NOMO-1 treated with dmso at 0.1 percent for 144 hours (cell line): ENCODE results near the gene CABP1.
A peak's percentile ranks its signal among the peaks of the same experiment; 100 is the strongest.
"Not testable (repeated sequence)": the region's sequence is repeated elsewhere in the genome, so short reads cannot be mapped to it uniquely, and the experiment has no call there.

Experiments
- DNase-seq: peaks from one replicate; lab custom pipeline; 2025; ENCODE audit not compliant: unreplicated experiment; lab: John Stamatoyannopoulos, UW

The CABP1 gene

DNA sequence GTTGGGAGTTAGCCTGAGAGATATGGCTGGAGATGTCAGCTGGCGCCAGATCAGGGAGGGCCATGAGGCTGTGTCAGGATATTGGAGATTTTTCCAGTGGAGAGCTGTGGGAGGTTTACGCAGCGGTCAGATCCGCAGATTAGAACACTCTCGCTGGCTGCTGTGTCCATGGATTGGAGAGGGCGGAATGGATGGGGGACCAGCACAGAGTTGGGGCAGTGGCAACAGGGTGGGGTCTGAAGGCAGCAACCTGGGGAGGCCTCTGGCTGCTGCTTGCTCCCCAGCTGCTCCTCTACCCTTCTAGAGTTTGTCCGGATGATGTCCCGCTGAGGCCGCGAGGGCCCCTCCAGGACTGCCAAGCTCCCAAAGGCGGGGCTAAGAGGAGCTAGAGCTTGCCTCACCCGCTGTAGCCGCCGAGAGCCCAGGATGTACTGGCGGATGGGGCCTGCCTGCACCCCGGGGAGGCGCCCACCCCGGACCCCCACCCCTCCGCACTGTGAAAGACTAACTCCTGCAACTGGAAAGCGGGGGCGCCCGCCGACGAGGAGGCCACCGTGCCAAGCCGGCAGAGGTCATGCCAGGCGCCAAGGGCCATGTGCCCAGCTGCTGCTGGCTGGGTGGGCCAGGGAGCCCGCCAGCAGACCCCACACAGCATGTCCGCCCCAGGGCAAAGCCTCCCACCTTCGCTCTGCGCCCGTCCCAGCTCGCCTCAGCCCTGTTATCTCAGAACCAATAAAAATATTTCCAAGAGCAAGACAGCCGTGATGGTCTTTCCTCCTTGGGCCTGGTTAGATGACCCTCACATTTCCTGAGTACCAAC, 26.4 kb downstream of the CABP1 start:
- no peak for DNase-seq

DNA sequence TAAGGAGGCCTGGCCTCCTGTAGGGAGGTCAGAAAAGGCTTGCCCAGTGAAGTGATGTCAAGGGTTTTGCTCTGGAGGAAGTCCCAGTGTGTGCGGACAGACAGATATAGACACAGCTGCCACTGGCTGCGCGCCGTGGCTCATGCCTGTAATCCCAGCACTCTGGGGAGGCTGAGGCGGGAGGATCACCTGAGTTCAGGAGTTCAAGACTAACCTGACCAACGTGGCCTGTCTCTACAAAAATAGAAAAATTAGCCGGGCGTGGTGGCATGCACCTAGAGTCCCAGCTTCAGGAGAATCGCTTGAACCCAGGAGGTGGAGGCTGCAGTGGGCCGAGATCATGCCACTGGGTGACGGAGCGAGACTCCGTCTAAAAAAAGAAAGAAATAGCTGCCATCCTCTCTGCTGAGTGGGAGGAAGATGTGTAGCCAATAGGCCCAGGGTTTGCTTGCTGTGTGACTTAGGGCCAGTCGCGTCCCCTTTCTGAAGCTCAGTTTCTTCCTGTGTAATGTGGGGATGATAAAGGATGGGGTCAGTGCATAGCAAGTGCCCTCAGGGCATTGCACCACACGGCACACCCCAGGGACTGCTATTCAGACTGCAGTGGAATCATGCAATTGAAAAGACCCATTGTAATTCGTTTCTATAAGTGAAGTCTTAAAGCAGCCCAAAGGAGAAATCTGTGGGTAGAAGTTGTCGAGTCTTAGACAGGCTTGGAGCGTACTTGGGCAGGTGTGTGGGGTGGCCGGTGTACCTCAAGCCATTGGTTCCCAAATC, 27.9 kb downstream of the CABP1 start:
- no peak for DNase-seq

DNA sequence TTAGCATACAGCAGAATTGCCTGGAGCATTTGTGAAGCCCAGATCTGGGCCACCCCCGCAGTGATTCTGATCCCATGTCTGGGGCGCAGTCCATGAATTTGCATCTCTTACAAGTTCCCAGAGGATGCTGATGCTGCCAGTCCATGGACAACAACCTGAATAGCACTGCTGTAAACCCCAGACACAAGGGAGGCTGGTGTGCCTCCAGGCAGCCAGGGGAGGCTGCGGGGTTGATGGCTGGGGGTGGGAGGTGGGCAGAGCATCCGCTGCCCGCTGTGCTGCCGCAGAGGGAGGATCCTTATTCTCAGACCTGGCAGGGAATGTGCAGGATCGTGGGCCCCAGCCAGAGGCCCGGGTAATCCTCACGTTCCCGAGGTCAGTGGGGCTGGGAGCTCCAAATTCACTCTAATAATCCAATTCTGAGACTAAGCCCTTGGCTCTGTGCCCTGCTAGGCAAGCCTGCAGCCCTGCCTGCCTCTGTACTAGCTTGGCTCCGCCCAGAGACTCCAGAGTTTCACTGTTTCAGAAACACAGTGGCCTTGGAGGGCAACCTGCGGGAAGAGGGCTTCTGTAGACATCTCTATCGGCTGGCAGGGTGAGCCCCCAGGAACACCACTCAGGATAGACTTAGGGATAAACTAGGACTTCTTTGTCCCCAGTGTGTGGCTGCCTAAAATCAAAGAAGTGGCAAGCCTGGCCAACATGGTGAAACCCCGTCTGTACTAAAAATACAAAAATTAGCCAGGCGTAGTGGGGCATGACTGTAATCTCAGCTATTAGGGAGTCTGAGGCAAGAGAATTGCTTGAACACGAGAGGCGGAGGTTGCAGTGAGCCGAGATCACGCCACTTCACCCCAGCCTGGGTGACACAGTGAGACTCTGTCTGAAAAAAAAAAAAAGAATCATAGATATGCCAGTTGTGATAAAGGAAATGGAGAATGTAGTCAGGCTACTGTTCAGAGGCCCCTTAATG, 28.7 kb downstream of the CABP1 start:
- DNase-seq = no peak

DNA sequence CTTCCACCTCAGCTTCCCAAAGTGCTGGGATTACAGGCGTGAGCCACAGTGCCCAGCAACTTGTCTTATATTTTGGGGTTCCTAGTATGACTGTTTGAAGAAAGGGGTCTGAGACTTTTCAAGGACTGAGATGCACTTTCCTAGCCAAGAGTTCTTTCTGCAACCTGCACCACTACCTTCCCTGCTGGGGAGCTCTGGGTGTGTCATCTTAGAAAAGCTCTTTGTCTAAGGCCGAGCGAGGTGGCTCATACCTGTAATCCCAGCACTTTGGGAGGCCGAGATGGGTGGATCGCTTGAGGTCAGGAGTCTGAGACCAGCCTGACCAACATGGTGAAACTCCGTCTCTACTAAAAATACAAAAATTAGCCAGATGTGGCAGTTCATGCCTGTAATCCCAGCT, 29.8 kb downstream of the CABP1 start:
- DNase-seq = not testable (repeated sequence)

DNA sequence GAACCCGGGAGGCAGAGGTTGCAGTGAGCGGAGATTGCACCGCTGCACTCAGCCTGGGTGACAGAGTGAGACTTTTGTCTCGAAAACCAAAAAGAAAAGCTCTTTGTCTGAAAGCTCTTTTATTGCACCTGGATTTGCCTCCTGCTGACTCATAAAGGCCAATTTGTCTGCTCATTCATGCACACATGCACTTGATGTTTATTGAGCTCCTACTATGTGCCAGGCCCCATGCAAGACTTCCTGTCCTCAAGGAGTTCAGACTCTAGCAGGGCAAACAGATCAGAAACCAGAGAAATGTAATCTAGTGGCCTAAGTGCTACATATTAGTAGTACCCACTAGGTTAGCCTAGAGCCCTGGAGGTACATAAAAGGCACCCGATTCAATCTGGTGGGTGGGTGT, 30.2 kb downstream of the CABP1 start:
- no peak for DNase-seq

DNA sequence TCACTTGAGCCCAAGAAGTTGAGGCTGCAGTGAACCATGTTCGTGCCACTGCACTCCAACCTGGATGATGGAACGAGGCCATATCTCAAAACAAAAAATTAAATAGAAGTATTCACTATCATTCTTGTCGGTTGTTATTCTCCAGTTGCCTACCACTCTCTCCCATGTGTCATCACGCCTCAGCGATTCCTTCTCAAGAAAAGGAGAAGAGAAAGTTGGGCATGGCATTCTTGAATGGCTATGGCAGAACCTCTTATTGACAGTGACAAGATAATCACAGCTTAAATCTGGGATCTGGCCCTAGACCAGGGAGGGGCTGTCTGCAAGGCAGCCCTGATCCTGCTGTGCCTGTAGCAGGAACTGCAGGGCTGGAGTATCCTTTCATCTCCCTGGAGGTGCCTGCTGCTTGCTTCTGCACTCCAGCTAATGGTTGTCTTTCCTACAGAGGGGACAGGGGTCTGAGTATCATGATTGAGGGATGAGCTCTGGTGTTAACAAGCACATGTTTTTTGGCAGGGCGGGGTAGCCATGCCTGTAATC, 33.7 kb downstream of the CABP1 start:
- no peak for DNase-seq

DNA sequence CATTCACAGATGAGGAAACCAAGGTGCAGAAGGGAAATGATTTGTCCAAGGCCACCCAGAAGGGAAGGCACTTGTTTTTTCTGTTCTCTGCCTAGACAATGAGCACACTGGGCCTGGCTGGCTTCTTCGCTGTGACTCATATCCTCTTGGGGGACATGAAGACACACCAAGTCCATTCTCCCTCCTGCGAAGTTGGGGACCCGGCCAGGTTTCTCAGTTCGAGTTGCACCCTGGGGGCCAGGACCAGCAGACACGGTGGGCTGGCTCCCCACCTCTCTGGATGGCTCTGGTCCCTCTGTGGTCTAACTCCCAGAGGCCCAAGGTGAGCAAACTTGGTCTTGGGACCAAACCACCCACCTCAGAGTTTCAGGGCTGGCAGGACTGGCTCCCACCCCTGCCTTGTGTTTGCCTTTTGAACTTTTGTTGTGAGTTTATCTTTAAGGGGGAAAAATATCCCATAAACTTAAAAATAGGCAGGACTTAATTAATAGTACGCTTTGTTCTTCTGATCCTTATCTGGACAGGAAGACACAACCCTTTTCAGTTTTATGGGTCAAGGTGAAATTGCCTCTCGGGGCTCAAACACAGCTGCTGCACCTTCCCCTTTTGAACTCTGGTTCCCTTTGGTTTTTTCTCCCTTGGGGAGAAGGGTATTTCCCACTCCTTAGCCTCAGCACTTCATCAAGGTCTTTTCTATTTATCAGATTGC, 37.5 kb downstream of the CABP1 start:
- DNase-seq = peak; percentile 32

DNA sequence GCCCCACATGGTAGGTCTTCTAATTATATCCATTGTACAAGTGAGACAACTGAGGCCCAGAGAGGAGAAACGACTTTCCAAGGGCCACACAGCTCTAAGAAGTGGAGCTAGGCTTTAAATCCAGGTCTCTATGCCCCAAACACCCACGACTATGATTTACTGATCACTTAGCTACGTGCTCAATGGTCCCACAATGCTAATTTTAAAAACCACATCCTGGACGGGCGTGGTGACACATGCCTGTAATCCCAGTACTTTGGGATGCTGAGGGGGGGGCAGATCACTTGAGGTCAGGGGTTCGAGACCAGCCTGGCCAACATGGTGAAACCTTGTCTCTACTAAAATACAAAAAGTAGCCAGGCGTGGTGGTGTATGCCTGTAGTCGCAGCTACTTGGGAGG, 38.1 kb downstream of the CABP1 start:
- DNase-seq = no peak

DNA sequence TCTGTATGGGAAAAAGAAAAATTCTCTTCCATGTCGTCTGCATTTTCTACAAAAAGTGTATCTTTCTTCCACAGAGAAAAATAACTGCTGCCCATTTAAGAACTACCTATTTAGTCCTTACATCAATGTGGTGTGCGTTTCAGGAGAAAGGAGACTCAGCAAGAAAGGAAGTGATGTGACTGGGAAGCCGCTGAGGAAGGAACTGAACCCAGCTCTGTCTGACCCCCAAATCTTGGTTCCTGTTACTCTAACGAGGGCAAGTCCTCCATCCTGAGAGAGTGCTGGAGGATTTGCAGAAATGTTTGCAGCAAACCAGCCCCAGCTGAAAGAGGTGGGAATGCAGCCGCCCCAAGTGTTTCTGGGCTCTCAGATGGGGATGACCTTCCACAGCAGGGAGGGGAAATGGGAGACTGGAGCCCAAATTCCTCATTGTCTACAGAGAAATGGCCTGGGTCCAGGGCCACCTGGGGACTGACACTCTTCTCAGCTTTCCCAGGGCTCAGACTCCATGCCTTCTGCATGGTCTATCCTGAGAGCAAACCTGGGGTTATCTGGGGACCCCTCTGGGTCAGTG, 39.8 kb downstream of the CABP1 start:
- no peak for DNase-seq

DNA sequence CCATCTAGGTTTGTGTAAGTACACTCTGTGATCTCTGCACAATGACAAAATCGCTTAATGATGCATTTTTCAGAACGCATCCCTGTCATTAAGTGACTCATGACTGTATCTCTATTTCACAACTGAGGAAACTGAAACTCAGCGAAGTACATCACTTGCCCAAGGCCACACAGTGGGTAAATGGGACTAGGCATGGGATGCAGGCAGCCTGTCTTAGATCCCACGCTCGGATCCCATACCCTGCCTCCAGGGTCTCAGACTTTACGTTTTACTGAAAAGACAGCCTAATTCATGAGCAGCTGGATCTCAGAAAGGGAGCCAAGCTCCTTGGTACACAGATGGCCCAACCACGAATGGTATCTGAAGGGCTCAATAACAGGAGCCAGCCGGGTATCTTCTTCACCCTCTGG, 44.1 kb downstream of the CABP1 start:
- DNase-seq = peak; percentile 73

DNA sequence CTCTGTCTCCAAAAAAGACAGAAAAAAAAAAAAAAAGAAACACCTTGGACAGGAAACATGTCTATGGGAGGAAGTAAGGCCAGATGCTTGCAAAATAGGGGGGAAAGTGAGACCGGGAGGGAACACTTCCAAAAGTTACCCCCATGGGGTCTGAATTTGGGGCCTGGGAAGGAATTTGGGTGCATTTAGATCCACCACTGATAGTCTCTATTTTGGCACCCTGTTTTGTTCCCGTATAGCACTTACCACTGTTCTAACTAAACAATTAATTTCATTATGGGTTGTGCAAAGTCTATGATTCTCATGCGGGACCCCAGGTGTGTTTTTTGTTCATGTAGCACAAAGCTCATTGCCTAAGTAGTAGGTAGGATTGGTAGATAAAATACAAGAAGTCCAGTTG, 45.1 kb downstream of the CABP1 start:
- DNase-seq = no peak

DNA sequence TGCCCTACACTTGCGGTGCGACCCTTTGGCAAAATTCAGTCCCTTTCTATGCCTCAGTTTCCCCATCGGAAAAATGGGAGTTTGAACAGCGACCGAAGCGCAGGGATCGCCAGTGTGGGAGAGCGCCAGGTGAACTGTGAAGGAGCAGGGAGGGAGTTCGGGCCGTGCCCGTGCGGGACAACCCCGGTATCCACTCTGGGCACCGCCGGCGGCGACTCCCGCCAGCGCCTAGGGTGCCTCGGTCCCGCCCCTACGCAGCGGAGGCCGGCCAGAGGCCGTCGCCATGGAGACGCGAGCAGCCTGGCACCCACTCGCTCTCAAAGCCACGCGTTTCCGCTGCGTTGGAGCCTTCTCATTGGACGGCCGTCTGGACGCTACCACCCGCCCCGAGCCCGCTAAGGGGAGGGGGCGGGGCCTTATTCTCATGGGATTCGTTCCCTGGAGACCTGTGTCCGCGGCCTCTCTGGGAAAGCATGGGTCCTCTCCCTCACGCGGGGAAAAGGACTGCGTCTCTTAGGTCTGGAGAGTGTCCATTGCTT, 45.8 kb downstream of the CABP1 start:
- peak; percentile 94 for DNase-seq

DNA sequence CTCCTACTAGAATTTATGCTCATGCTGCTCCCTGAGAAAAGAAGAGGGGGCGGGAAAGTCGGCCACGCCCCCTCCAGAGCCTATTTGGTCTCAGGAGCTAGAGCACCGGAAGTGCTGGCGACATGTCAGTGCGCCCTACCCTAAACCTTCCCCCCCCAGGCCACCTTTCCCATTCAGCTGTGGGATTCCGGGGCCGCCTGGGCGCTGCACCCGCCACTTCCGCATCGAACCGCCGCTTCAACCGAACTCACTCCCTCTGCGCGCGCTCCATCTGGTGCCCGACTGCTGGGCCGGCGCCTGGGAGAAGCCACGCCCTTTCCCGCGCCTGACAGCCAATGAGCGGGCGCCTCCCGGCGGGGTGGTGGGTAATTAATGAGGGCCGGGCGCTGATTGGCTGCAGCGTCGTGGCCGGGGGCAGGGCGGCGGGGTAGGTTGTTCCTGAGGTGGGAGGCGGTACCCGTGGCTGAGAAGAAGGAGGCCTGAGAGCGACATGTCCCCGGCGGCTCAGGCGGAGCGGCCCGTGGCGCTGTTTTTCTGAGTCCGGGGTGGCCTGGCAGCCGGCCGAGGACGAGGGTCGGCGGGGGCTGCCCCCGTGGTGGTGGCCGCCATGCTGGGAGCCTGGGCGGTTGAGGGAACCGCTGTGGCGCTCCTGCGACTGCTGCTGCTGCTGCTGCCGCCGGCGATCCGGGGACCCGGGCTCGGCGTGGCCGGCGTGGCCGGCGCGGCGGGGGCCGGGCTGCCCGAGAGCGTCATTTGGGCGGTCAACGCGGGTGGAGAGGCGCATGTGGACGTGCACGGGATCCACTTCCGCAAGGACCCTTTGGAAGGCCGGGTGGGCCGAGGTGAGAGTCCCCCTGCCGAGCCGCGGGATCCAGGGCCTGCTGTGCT, 46.5 kb downstream of the CABP1 start, which contains the start of gene MLEC:
Gene MLEC (plus strand): TSS at position 460 of the 888 bp plus-strand sequence. CDS start 148 bp downstream, at position 608.
- DNase-seq = peak; percentile 99

DNA sequence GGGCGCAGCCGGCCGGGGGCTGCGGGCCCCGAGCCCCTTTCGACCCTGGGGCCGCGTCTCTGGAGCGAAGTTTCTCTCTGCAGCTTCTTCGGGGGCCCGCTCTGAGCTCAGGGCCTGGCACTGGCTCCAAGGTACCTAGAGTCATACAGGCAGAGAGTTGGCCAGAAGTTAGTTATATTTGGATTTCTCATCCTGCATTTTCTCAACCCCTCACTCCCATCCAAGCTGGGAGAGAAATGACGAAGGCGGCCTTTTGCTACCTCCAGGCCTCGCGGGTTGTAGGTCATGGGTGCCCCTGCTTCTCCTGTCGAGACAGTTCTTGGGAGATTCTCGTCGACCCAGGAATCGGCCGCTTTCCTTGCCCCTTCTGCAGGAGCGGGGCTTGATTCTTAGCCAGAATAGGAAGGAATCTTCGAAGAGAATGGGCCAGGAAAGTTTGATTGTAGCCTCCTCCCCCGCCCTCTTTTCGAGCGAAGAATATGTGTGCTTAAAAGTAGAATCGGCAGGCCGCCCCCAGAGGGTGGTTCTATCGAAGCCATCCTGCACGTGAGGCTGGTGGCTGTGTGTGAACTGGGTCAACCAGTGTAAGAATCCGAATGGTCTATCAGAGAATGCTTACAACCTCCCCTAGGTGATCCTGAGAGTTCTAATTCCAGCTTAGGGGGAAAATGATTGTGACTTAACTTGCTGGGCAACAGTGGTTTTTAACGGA, 47.3 kb downstream of the CABP1 start:
- DNase-seq = no peak

DNA sequence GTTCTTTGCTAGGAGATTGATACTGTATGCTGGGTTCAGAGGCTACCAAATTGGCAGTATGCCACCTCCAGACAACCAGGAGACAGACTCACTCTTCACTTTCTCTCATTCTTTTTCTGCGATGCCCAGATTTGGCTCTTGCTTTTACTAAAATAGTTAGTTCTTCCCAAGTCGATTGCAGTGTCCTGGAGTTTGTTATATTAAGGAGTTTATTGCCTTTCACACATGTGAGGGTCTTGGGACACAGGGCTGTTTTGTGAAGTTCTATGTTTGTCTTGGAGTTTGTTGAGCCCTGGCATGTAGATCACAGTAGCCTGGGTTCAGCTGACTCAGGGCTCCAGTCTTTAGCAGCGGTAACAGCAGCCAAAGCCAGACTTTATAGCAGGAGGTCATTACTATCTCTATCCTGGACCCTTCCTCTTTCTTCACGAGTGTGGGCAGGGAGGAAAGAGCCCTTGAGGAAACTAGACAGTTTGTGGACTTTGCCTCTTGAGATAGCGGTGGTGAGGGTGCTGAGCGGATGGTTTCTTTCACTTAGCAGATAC, 48.2 kb downstream of the CABP1 start:
- peak; percentile 33 for DNase-seq

DNA sequence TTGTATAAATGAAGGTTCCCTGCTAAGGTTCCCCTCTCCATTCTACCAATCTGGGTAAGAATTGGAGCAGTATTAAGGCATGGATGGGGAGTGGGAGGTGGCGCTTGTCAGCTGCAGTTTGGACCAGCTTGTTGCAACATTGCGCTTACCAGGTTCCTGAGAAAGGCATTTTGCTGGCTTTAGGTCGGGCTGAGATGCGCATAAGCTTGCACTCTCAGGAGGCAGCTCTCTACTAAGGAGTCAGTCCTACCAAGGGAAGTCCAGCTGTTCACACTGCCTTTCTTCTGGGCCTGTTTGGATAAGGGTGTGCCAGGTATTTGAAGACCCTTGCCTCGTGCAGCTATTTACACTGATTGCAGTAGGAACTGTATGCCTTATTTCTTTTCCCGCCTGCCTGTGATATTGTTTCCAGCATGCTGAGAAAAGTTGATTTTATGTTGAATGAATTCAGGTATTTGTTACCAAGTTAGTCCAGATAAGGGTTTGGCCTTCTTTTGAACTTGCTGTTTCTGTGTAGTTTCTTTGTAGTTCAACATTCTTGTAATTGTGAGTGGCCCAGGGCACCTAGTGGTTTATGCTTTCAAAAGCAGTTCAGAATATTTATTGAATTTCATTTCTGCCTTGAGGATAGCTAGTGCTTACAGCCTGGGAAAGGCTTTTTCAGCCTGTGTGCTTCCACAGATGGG, 49.1 kb downstream of the CABP1 start:
- DNase-seq = no peak

DNA sequence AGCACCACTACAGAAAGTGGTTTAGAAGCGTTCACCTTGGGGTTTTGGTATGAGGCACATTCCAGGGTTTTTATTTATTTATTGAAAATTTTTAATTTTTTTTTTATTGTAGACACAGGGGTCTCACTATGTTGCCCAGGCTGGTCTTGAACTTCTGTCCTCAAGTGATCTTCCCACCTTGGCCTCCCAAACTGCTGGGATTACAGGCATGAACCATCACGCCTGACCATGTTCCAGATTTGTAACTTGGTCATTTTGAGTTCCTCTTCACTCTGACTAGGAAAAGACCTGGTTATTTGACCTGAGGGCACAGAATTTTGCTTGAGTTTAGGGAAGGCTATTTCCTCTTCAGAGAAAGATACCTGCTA, 49.6 kb downstream of the CABP1 start:
- no peak for DNase-seq
